GM12878 (cell line): Measurements from ENCODE around the gene LONRF2. TPM values are rescaled to one million over a fixed set of nuclear protein-coding genes. Genes with fewer than 3 reads are reported as not detected.

Experiments
- ATAC-seq: fragments of 200-7000 bp; cut with Tn5 transposase; 3 replicates; pipeline ENCODE4 v1.9.1; 2020; ENCODE audit warnings: mild to moderate bottlenecking, moderate library complexity
- BruUV-seq: library from RNA; stranded (reverse); fragments of 400-500 nt; replicated peaks from 2 replicates; lab custom pipeline; 2021; lab: Mats Ljungman, UMichigan
- CTCF ChIA-PET: fragments of 300-600 bp; sonication (Branson Sonifier 250); formaldehyde crosslinking; extraction: SDS; loops from one replicate; lab custom pipeline; 2021; ENCODE audit warnings: inconsistent platforms; lab: Yijun Ruan, JAX
- POLR2A ChIA-PET: fragments of 350-600 bp; formaldehyde crosslinking; extraction: SDS; loops from one replicate; lab custom pipeline; 2021; ENCODE audit warnings: inconsistent platforms; lab: Charles Lee
- RAD21 ChIA-PET: fragments of 300-600 bp; sonication (Branson Sonifier 250); formaldehyde crosslinking; loops from one replicate; lab custom pipeline; 2023; ENCODE audit warnings: antibody characterized with exemption; ENCODE audit not compliant: unreplicated experiment; lab: Charles Lee
- SMC1A ChIA-PET: fragments of 300-600 bp; sonication (Branson Sonifier 250); formaldehyde crosslinking; loops from one replicate; lab custom pipeline; 2023; ENCODE audit not compliant: unreplicated experiment, uncharacterized antibody; lab: Charles Lee
- DNase-seq: peaks from one replicate; pipeline ENCODE4 v3.0.0-alpha.2; 2011; ENCODE audit warnings: low read depth, low spot score
- FAIRE-seq: peaks from 3 replicates; lab custom pipeline; 2011; peaks lifted over from hg19 to GRCh38; lab: Jason Lieb, UNC
- H2AFZ ChIP-seq: 2 replicates; pipeline ENCODE4 v1.6.0; 2011; ENCODE audit warnings: low read depth, low read length, control low read depth; ENCODE audit not compliant: control insufficient read depth
- H3K27ac ChIP-seq: 2 replicates; pipeline ENCODE4 v1.5.1; 2011; ENCODE audit warnings: control low read depth; ENCODE audit not compliant: control insufficient read depth, insufficient read depth
- H3K27me3 ChIP-seq, 2 experiments: replicated peaks in 1 of 2; 2 replicates each; pipeline versions ENCODE4 v1.6.0 to v1.6.1; 2011; ENCODE audit warnings: low read length in 1 of 2; ENCODE audit not compliant: control insufficient read depth in 2 of 2, insufficient read depth in 2 of 2
- H3K36me3 ChIP-seq, 2 experiments: 2 replicates each; pipeline ENCODE4 v1.5.1; 2011; ENCODE audit warnings: low read length in 1 of 2; ENCODE audit not compliant: control insufficient read depth in 2 of 2, insufficient read depth in 2 of 2
- H3K4me1 ChIP-seq: 2 replicates; pipeline ENCODE4 v1.6.1; 2011; ENCODE audit warnings: mild to moderate bottlenecking, low read length, moderate library complexity, mixed read lengths; ENCODE audit not compliant: control insufficient read depth, insufficient read depth
- H3K4me2 ChIP-seq: 2 replicates; pipeline ENCODE4 v1.6.0; 2011; ENCODE audit warnings: control low read depth; ENCODE audit not compliant: control insufficient read depth, insufficient read depth
- H3K4me3 ChIP-seq: fragments of 200-600 bp; sonication (generic); 2 replicates; pipeline ENCODE4 v1.5.1; 2016
- H3K79me2 ChIP-seq: 2 replicates; pipeline ENCODE4 v1.6.0; 2011; ENCODE audit warnings: low read length; ENCODE audit not compliant: control insufficient read depth, insufficient read depth
- H3K9ac ChIP-seq: 2 replicates; pipeline ENCODE4 v1.8.0; 2011; ENCODE audit warnings: low read length, control low read depth, mixed read lengths; ENCODE audit not compliant: control insufficient read depth, insufficient read depth
- H3K9me3 ChIP-seq: replicated peaks from 3 replicates; pipeline ENCODE4 v1.5.1; 2011; ENCODE audit warnings: mild to moderate bottlenecking, low read length; ENCODE audit not compliant: control insufficient read depth, insufficient read depth
- H4K20me1 ChIP-seq: 2 replicates; pipeline ENCODE4 v1.6.0; 2011; ENCODE audit not compliant: control insufficient read depth, insufficient read depth
- ASH2L ChIP-seq: fragments of 300-600, 200-600 bp; sonication (generic); IDR thresholded peaks from 2 replicates; pipeline ENCODE4 v1.6.1; 2017; ENCODE audit warnings: low read depth, mild to moderate bottlenecking, borderline replicate concordance
- CTCF ChIP-seq, 3 experiments: IDR thresholded peaks in 2 of 3; conservative IDR thresholded peaks in 1 of 3; 2 replicates each; pipeline ENCODE4 v1.5.1; 2011; ENCODE audit warnings: low read depth in 3 of 3, low read length in 3 of 3, mild to moderate bottlenecking in 3 of 3, control low read depth in 2 of 3, moderate library complexity in 2 of 3, inconsistent platforms in 1 of 3, mixed read lengths in 1 of 3; ENCODE audit not compliant: control insufficient read depth in 2 of 3, insufficient read depth in 1 of 3; ENCODE audit errors: extremely low read depth in 1 of 3
- MLLT1 ChIP-seq: fragments of 450-650 bp; IDR thresholded peaks from 2 replicates; pipeline ENCODE4 v1.6.1; 2016; ENCODE audit warnings: mild to moderate bottlenecking
- MXI1 ChIP-seq: fragments of 150-350 bp; IDR thresholded peaks from 2 replicates; pipeline ENCODE4 v1.6.1; 2011; ENCODE audit warnings: low read depth, mild to moderate bottlenecking, inconsistent platforms, low read length, improper control_type of control experiment
- NFYA ChIP-seq: IDR thresholded peaks from 2 replicates; pipeline ENCODE4 v1.6.1; 2011; ENCODE audit warnings: low read depth, mild to moderate bottlenecking, low read length, improper control_type of control experiment, borderline replicate concordance
- PAX5 ChIP-seq: IDR thresholded peaks from 2 replicates; pipeline ENCODE4 v1.6.1; 2011; ENCODE audit warnings: low read depth, low read length, borderline replicate concordance
- PAX8 ChIP-seq: fragments of 450-650 bp; IDR thresholded peaks from 2 replicates; pipeline ENCODE4 v1.6.1; 2017; ENCODE audit warnings: mild to moderate bottlenecking, moderate library complexity
- POLR2AphosphoS5 ChIP-seq: IDR thresholded peaks from 2 replicates; pipeline ENCODE4 v1.6.1; 2011; ENCODE audit warnings: mild to moderate bottlenecking, low read length, inconsistent platforms
- POU2F2 ChIP-seq: IDR thresholded peaks from 3 replicates; pipeline ENCODE4 v1.6.1; 2011; ENCODE audit warnings: low read depth, mild to moderate bottlenecking, low read length, borderline replicate concordance
- RBBP5 ChIP-seq: fragments of 200-600 bp; sonication (generic); conservative IDR thresholded peaks from 2 replicates; pipeline ENCODE4 v1.6.1; 2016
- TCF3 ChIP-seq: IDR thresholded peaks from 2 replicates; pipeline ENCODE4 v1.6.1; 2012; ENCODE audit warnings: low read depth, mild to moderate bottlenecking, low read length, borderline replicate concordance; ENCODE audit not compliant: insufficient read depth
- ZBTB11 ChIP-seq: fragments of 450-650 bp; formaldehyde crosslinking; IDR thresholded peaks from 2 replicates; pipeline ENCODE4 v1.5.0; 2022; ENCODE audit warnings: mild to moderate bottlenecking, missing genetic modification characterization
- ZNF592 ChIP-seq: fragments of 450-650 bp; IDR thresholded peaks from 2 replicates; pipeline ENCODE4 v1.6.1; 2017; ENCODE audit warnings: mild to moderate bottlenecking, moderate library complexity
- WGBS: methylation state at CpG from one replicate; pipeline ENCODE4 v1.1.6; 2016; ENCODE audit warnings: low lambda C conversion rate; ENCODE audit not compliant: insufficient replicate concordance, insufficient coverage; ENCODE audit errors: missing lambda C conversion rate; 5-methylcytosine and 5-hydroxymethylcytosine counted together
- in situ Hi-C: fragments of 300-500 bp; cut with MboI; formaldehyde crosslinking; loops from 9 replicates; pipeline ENCODE4 v1.14.3; 2018; ENCODE audit warnings: mixed read lengths
- intact Hi-C: fragments of 100-400 bp; cut with micrococcal nuclease; formaldehyde crosslinking; loops from one replicate; pipeline ENCODE4 v1.14.2; 2022; ENCODE audit not compliant: unreplicated experiment
- polyA plus RNA-seq, 11 experiments: library from polyadenylated mRNA; depleted of rRNA in 4 of 11; unstranded in 6 of 11; stranded (reverse) in 5 of 11; fragments of >200 nt; fragmentation: Nextera tagmentation in 4 of 11; fragmentation: Illumina TruSeq in 1 of 11; extraction: Ambion mirVana in 4 of 11; extraction: Trizol in 1 of 11; gene quantifications; 1 replicate in 1 of 11; 2 replicates in 10 of 11; pipeline versions ENCODE4 v1.2.1 to v1.2.3, GENCODE V29; 2011 to 2016; ENCODE audit warnings: inconsistent platforms in 2 of 11, missing spikeins in 2 of 11, low read depth in 1 of 11
- total RNA-seq, 4 experiments: library from RNA; depleted of rRNA in 3 of 4; stranded (reverse); fragments of >200 nt in 3 of 4; fragmentation: Illumina TruSeq in 1 of 4; extraction: Trizol in 1 of 4; gene quantifications; 2 replicates each; pipeline versions ENCODE4 v1.2.1 to v1.2.3, GENCODE V29; 2013 to 2021

The LONRF2 gene
- total and polyA plus RNA-seq, 10 of the 15 experiments (the other 5 are each of a cell fraction or from before 2014, with no cell fraction given), result under 0.01 to 0.04 (median 0.01) TPM; not detected in 4

GRCh38 chr2:100273387-100273786 lies 48.9 kb downstream of the LONRF2 start:
- H3K4me1 ChIP-seq, result no peaks in the 10 kb centered on the region
- no peaks in the 10 kb centered on the region; the same call in 1 of the 2 replicates for H4K20me1 ChIP-seq
- intact Hi-C loops (no loop called here), in situ Hi-C loops (no loop called here)
- no peak overlapping the region for H3K27ac ChIP-seq
- H2AFZ ChIP-seq, result no peak overlapping the region
- H3K4me3 ChIP-seq, result no peak overlapping the region
- ChIA-PET CTCF (interaction anchor here (5.0 kb wide), 1 partner anchor 11 kb away, joined by 25 read pairs; no protein-coding TSS in a partner anchor), SMC1A (interaction anchor here (4.1 kb wide), 1 partner anchor 11 kb away, joined by 13 read pairs; no protein-coding TSS in a partner anchor), POLR2A (interaction anchor here (0.7 kb wide), 1 partner anchor 234 kb away, joined by 3 read pairs; no protein-coding TSS in a partner anchor), RAD21 (no interaction called here)
- ATAC-seq (no peak), FAIRE-seq (no peak), DNase-seq (no peak)
- BruUV-seq, result no TSS peak
- H3K27me3 ChIP-seq, result no peaks in the 10 kb centered on the region; a peak in 1 of 4 replicates
- 68% methylated on average over 1 of the region's 1 CpG for WGBS
- H3K9me3 ChIP-seq, result no peaks in the 10 kb centered on the region
- no peak overlapping the region for H3K4me2 ChIP-seq
- H3K79me2 ChIP-seq, result no peaks in the 10 kb centered on the region
- no peak overlapping the region for H3K9ac ChIP-seq
- H3K36me3 ChIP-seq, result no peaks in the 10 kb centered on the region
- TF ChIP-seq ZNF592 (no peak), POLR2AphosphoS5 (no peak), MLLT1 (no peak), ASH2L (no peak), TCF3 (no peak), CTCF (IDR thresholded peaks at IDR 0.05 in 2 of 3, conservative IDR thresholded peaks at IDR 0.05 in 1 of 3; ENCODE audit: control insufficient read depth in 2 of 3, extremely low read depth in 1 of 3, insufficient read depth in 1 of 3, low read depth in 3 of 3, low read length in 3 of 3) (no peak), RBBP5 (no peak), POU2F2 (no peak), ZBTB11 (CRISPR knock-in tag) (no peak), PAX5 (no peak), NFYA (no peak), MXI1 (no peak), PAX8 (no peak)
